ENCODE data around the gene FBRSL1. TPM values are rescaled to one million over a fixed set of nuclear protein-coding genes. Genes with fewer than 3 reads are reported as not detected.
"Not testable (repeated sequence)": the region's sequence is repeated elsewhere in the genome, so short reads cannot be mapped to it uniquely, and the experiment has no call there.

The FBRSL1 gene
- total RNA-seq, 1 donor from 2014 or later = 199 TPM

DNA sequence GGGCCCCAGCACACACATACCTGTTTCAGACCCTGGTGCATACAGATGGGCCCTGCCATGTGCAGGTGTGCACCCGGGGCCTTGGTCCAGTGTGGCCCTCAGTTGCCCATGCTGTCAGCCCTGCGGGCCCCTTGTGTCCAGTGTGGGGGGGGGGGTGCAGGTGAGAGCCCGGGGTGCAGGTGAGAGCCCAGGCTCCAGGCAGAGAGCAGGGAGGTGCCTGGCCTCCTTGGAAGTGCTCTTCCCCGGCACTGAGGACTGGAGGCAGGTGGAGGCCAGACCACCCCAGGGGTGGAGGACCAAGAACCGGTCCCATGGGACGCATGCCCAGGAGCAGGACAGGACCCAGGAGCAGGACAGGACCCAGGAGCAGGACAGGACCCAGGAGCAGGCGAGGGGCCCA lies 40.9 kb downstream of the FBRSL1 start:
- H3K9me3 Mint-ChIP-seq (ENCODE audit: low read depth) = peaks cover 15% of the 10 kb centered on the region
- no peak overlapping the region for H3K27ac Mint-ChIP-seq
- DNase-seq (ENCODE audit: low spot score, unreplicated experiment) = no peak
- no peak overlapping the region for H3K4me3 Mint-ChIP-seq (ENCODE audit: low read depth)
- TF ChIP-seq, protein P1, sequence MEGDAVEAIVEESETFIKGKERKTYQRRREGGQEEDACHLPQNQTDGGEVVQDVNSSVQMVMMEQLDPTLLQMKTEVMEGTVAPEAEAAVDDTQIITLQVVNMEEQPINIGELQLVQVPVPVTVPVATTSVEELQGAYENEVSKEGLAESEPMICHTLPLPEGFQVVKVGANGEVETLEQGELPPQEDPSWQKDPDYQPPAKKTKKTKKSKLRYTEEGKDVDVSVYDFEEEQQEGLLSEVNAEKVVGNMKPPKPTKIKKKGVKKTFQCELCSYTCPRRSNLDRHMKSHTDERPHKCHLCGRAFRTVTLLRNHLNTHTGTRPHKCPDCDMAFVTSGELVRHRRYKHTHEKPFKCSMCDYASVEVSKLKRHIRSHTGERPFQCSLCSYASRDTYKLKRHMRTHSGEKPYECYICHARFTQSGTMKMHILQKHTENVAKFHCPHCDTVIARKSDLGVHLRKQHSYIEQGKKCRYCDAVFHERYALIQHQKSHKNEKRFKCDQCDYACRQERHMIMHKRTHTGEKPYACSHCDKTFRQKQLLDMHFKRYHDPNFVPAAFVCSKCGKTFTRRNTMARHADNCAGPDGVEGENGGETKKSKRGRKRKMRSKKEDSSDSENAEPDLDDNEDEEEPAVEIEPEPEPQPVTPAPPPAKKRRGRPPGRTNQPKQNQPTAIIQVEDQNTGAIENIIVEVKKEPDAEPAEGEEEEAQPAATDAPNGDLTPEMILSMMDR (IDR thresholded peaks at IDR 0.05; ENCODE audit: unreplicated experiment) = no peak
- peaks cover 24% of the 10 kb centered on the region for H3K36me3 Mint-ChIP-seq (ENCODE audit: insufficient read depth)
- no peaks in the 10 kb centered on the region for H3K4me1 Mint-ChIP-seq (ENCODE audit: low read depth)
- H3K27me3 Mint-ChIP-seq = peaks cover 4% of the 10 kb centered on the region

- H3K27ac Mint-ChIP-seq; DNase-seq (ENCODE audit: low spot score, unreplicated experiment); H3K4me3 Mint-ChIP-seq (ENCODE audit: low read depth); H3K4me1 Mint-ChIP-seq (ENCODE audit: low read depth): not testable (repeated sequence)
- H3K9me3 Mint-ChIP-seq (ENCODE audit: low read depth) = peaks cover 17% of the 10 kb centered on the region
- peaks cover 16% of the 10 kb centered on the region for H3K27me3 Mint-ChIP-seq
- H3K36me3 Mint-ChIP-seq (ENCODE audit: insufficient read depth) = peaks cover 27% of the 10 kb centered on the region
Observed at GRCh38 chr12:132532711-132533583, 43.0 kb downstream of the FBRSL1 start.

- TF ChIP-seq, protein P1 (IDR thresholded peaks at IDR 0.05; ENCODE audit: unreplicated experiment) = no peak
- Mint-ChIP-seq H3K27me3 (peaks cover 16% of the 10 kb centered on the region), H3K27ac (no peak overlapping the region), H3K4me3 (ENCODE audit: low read depth) (no peak overlapping the region), H3K36me3 (ENCODE audit: insufficient read depth) (peaks cover 27% of the 10 kb centered on the region), H3K4me1 (ENCODE audit: low read depth) (no peaks in the 10 kb centered on the region), H3K9me3 (ENCODE audit: low read depth) (peaks cover 17% of the 10 kb centered on the region)
- DNase-seq (ENCODE audit: low spot score, unreplicated experiment) = no peak
Observed at GRCh38 chr12:132533584-132533958, 43.6 kb downstream of the FBRSL1 start.

GRCh38 chr12:132534076-132534475 lies 44.1 kb downstream of the FBRSL1 start:
- Mint-ChIP-seq H3K27me3 (peaks cover 16% of the 10 kb centered on the region), H3K4me1 (ENCODE audit: low read depth) (no peaks in the 10 kb centered on the region), H3K4me3 (ENCODE audit: low read depth) (no peak overlapping the region), H3K36me3 (ENCODE audit: insufficient read depth) (peaks cover 27% of the 10 kb centered on the region), H3K27ac (no peak overlapping the region), H3K9me3 (ENCODE audit: low read depth) (peaks cover 17% of the 10 kb centered on the region)
- TF ChIP-seq, protein P1 (IDR thresholded peaks at IDR 0.05; ENCODE audit: unreplicated experiment) = no peak
- DNase-seq (ENCODE audit: low spot score, unreplicated experiment) = no peak

- Mint-ChIP-seq H3K36me3 (ENCODE audit: insufficient read depth) (peaks cover 24% of the 10 kb centered on the region), H3K4me3 (ENCODE audit: low read depth) (no peak overlapping the region), H3K27ac (peak overlapping the region; percentile 45), H3K4me1 (ENCODE audit: low read depth) (no peaks in the 10 kb centered on the region), H3K27me3 (peaks cover 16% of the 10 kb centered on the region), H3K9me3 (ENCODE audit: low read depth) (peaks cover 17% of the 10 kb centered on the region)
- TF ChIP-seq, protein P1 (IDR thresholded peaks at IDR 0.05; ENCODE audit: unreplicated experiment) = no peak
- no peak for DNase-seq (ENCODE audit: low spot score, unreplicated experiment)
Observed at GRCh38 chr12:132535019-132535418, 45.1 kb downstream of the FBRSL1 start.
